Thyroid gland (tissue), 4 donors: ENCODE data around the gene TPD52L2. TPM values are rescaled to one million over a fixed set of nuclear protein-coding genes. Genes with fewer than 3 reads are reported as not detected.
A peak's percentile ranks its signal among the peaks of the same experiment; 100 is the strongest.

Experiments
- DNase-seq, 2 donors: peaks; one replicate each; pipeline ENCODE4 v3.0.0-alpha.2; 2019
- H3K27ac ChIP-seq, 3 donors: fragments of 200-600 bp; sonication (generic); 1 replicate in 2 of 3; 2 replicates in 1 of 3; pipeline ENCODE4 v1.5.1; 2016 to 2019; ENCODE audit warnings: mild to moderate bottlenecking in 1 of 3, moderate library complexity in 1 of 3
- H3K27me3 ChIP-seq: fragments of 200-600 bp; sonication (generic); one replicate; pipeline ENCODE4 v1.5.1; 2019
- H3K36me3 ChIP-seq, 2 donors: fragments of 200-600 bp; sonication (generic); one replicate each; pipeline ENCODE4 v1.5.1; 2016 to 2019
- H3K4me1 ChIP-seq, 2 donors: fragments of 200-600 bp; sonication (generic); one replicate each; pipeline ENCODE4 v1.5.1; 2017 to 2019
- H3K4me3 ChIP-seq, 3 donors: fragments of 200-600 bp; sonication (generic); replicated peaks in 1 of 3; 1 replicate in 2 of 3; 2 replicates in 1 of 3; pipeline ENCODE4 v1.5.1; 2016; ENCODE audit warnings: mild to moderate bottlenecking in 1 of 3
- H3K9me3 ChIP-seq: fragments of 200-600 bp; sonication (generic); one replicate; pipeline ENCODE4 v1.5.1; 2017
- POLR2A ChIP-seq, 2 donors: fragments of 450-650 bp; IDR thresholded peaks; one replicate each; pipeline ENCODE4 v1.6.1; 2017; ENCODE audit warnings: antibody characterized with exemption in 2 of 2, mild to moderate bottlenecking in 2 of 2, moderate library complexity in 1 of 2
- WGBS, 2 donors: methylation state at CpG; one replicate each; pipeline ENCODE4 v1.1.5; 2017; 5-methylcytosine and 5-hydroxymethylcytosine counted together
- intact Hi-C: fragments of 100-400 bp; cut with DNase I; formaldehyde crosslinking; loops from one replicate; pipeline ENCODE4 v1.15.1; 2023
- total RNA-seq, 4 donors: library from RNA; depleted of rRNA; stranded (reverse); fragments of >200 nt; gene quantifications; one replicate each; pipeline ENCODE4 v1.2.3, GENCODE V29; 2016
- TF ChIP-seq, protein P1 (sequence below), 6 experiments: fragments of 200-600 bp in 3 of 6; fragments of 450-650 bp in 3 of 6; sonication (generic) in 3 of 6; IDR thresholded peaks; one replicate each; pipeline ENCODE4 v1.5.1; 2016 to 2019; ENCODE audit warnings: antibody characterized with exemption in 6 of 6, mild to moderate bottlenecking in 2 of 6, inconsistent platforms in 1 of 6, moderate library complexity in 1 of 6

The TPD52L2 gene
- total RNA-seq, 4 donors from 2014 or later, result 69.4 to 93.3 (median 89.6) TPM

- H3K27me3 ChIP-seq, result no peaks in the 10 kb centered on the region
- DNase-seq, result no peak
- no peak overlapping the region for H3K4me3 ChIP-seq
- TF ChIP-seq, protein P1, sequence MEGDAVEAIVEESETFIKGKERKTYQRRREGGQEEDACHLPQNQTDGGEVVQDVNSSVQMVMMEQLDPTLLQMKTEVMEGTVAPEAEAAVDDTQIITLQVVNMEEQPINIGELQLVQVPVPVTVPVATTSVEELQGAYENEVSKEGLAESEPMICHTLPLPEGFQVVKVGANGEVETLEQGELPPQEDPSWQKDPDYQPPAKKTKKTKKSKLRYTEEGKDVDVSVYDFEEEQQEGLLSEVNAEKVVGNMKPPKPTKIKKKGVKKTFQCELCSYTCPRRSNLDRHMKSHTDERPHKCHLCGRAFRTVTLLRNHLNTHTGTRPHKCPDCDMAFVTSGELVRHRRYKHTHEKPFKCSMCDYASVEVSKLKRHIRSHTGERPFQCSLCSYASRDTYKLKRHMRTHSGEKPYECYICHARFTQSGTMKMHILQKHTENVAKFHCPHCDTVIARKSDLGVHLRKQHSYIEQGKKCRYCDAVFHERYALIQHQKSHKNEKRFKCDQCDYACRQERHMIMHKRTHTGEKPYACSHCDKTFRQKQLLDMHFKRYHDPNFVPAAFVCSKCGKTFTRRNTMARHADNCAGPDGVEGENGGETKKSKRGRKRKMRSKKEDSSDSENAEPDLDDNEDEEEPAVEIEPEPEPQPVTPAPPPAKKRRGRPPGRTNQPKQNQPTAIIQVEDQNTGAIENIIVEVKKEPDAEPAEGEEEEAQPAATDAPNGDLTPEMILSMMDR (IDR thresholded peaks at IDR 0.05), result no peak
- no peak for TF ChIP-seq POLR2A (IDR thresholded peaks at IDR 0.05)
- peaks cover 32 to 49% of the 10 kb centered on the region in 2 donors for H3K4me1 ChIP-seq
- WGBS, 2 donors, result 85 to 100% methylated on average over 2 to 9 of the region's 9 CpGs
- intact Hi-C loops, result no loop called here
- no peaks in the 10 kb centered on the region for H3K36me3 ChIP-seq
- H3K27ac ChIP-seq, result peak overlapping the region; percentile 51 to 72 (median 60)
- H3K9me3 ChIP-seq, result no peaks in the 10 kb centered on the region
Observed at GRCh38 chr20:63834491-63834880, 30.6 kb upstream of the TPD52L2 start.

- no peaks in the 10 kb centered on the region for H3K27me3 ChIP-seq
- H3K4me3 ChIP-seq, result no peak overlapping the region
- no peaks in the 10 kb centered on the region for H3K36me3 ChIP-seq
- H3K9me3 ChIP-seq, result no peaks in the 10 kb centered on the region
- intact Hi-C loops, result no loop called here
- DNase-seq, result peak; percentile 98 to 99
- peaks cover 30 to 47% of the 10 kb centered on the region in 2 donors for H3K4me1 ChIP-seq
- peak overlapping the region; percentile 51 to 73 (median 72) for H3K27ac ChIP-seq
- TF ChIP-seq POLR2A (IDR thresholded peaks at IDR 0.05), result no peak
- TF ChIP-seq, protein P1 (IDR thresholded peaks at IDR 0.05), result no peak
- 52% methylated on average over 10 to 11 of the region's 21 CpGs for WGBS, 2 donors
Observed at GRCh38 chr20:63835021-63835858, 29.8 kb upstream of the TPD52L2 start.

DNA sequence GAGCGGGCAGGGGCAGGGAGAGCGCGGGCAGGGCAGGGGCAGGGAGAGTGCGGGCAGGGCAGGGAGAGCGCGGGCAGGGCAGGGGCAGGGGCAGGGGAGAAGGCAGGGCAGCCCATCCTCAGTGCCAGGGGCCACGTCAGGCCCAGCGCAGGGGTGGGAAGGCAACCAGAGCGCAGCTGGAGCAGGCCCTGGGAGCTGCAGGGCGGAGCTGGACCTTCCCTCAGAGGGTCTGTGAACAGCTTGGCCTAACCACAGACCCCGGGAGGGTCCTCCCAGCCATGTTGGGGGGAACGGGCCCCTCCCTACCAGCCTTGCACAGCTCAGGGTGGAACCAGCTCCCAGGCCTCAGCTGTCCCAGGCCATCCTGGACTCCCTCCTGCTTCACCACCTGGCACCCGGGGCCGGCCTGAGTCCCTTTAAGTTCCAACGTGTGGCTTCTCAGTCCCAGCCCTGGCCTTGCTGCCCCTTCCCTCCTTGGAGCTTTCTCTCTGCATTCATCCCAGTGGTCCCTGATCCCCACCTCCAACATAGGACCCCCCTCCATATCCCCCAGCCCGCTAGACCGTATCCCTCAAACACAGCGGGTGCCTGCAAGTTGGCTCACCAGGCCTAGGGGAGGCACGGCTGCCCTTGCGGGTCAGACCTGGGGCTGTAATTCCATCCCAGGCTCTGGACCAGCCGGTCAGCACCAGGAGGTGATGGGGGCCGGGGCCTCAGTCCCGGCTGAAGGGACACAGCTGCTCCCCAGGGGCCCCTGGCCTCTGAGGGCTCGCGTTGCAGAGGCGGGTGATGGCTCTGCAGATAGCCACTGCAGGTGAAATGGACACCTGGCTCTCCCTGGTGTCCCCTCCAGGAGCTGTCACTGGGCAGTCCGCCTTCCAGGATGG, 28.4 kb upstream of the TPD52L2 start:
- intact Hi-C loops, result no loop called here
- DNase-seq, result no peak

GRCh38 chr20:63837479-63837878, 27.6 kb upstream of the TPD52L2 start:
- Histone ChIP-seq H3K4me1 (peaks cover 35 to 46% of the 10 kb centered on the region in 2 donors), H3K4me3 (no peak overlapping the region), H3K36me3 (no peaks in the 10 kb centered on the region), H3K9me3 (no peaks in the 10 kb centered on the region), H3K27me3 (no peaks in the 10 kb centered on the region), H3K27ac (peak overlapping the region; percentile 51 to 70 (median 58))
- TF ChIP-seq, protein P1 (IDR thresholded peaks at IDR 0.05), result no peak
- no peak for TF ChIP-seq POLR2A (IDR thresholded peaks at IDR 0.05)
- WGBS, 2 donors, result 21 to 23% methylated on average over 8 of the region's 8 CpGs
- intact Hi-C loops, result no loop called here
- peak; percentile 86 to 87 for DNase-seq

More for the DNA sequence above, 28.4 kb upstream of the TPD52L2 start:
- H3K9me3 ChIP-seq, result no peaks in the 10 kb centered on the region
- peak overlapping the region; percentile 47 to 70 (median 51) for H3K27ac ChIP-seq
- H3K27me3 ChIP-seq, result no peaks in the 10 kb centered on the region
- TF ChIP-seq, protein P1 (IDR thresholded peaks at IDR 0.05), result no peak
- no peak for TF ChIP-seq POLR2A (IDR thresholded peaks at IDR 0.05)
- H3K4me1 ChIP-seq, result peaks cover 35 to 53% of the 10 kb centered on the region in 2 donors
- no peaks in the 10 kb centered on the region for H3K36me3 ChIP-seq
- H3K4me3 ChIP-seq, result no peak overlapping the region
- 86 to 89% methylated on average over 20 to 26 of the region's 27 CpGs for WGBS, 2 donors
